Activated CD8-positive, alpha-beta memory T cell treated with anti-CD3 and anti-CD28 coated beads, Interleukin-2, amount 10 ng/mL, durations not matched to agents 7 days and 5 days (primary cell): Measurements from ENCODE around the gene TERT. TPM values are rescaled to one million over a fixed set of nuclear protein-coding genes. Genes with fewer than 3 reads are reported as not detected.
"Not testable (repeated sequence)": the region's sequence is repeated elsewhere in the genome, so short reads cannot be mapped to it uniquely, and the experiment has no call there.

Experiments used
- ATAC-seq: fragments of 150-1000 bp; cut with Tn5 transposase; one replicate; pipeline ENCODE4 v1.10.0; 2021; ENCODE audit warnings: moderate library complexity
- CTCF ChIA-PET: fragments of 350-600 bp; sonication (Branson Sonifier 250); formaldehyde crosslinking; loops from one replicate; lab custom pipeline; 2021; ENCODE audit warnings: antibody characterized with exemption; lab: Charles Lee
- DNase-seq: peaks from one replicate; pipeline ENCODE4 v3.0.0-alpha.2; 2020
- H3K27ac Mint-ChIP-seq: one replicate; pipeline ENCODE4 v1.8.0; 2021; ENCODE audit warnings: mild to moderate bottlenecking, mixed read lengths
- H3K27me3 Mint-ChIP-seq: one replicate; pipeline ENCODE4 v1.8.0; 2021; ENCODE audit warnings: mixed read lengths
- H3K36me3 Mint-ChIP-seq: one replicate; pipeline ENCODE4 v1.8.0; 2021; ENCODE audit warnings: mild to moderate bottlenecking, mixed read lengths
- H3K4me1 Mint-ChIP-seq: one replicate; pipeline ENCODE4 v1.8.0; 2021; ENCODE audit warnings: mixed read lengths
- H3K4me3 Mint-ChIP-seq: one replicate; pipeline ENCODE4 v1.8.0; 2021; ENCODE audit warnings: mild to moderate bottlenecking, moderate library complexity, mixed read lengths
- H3K9me3 Mint-ChIP-seq: one replicate; pipeline ENCODE4 v1.8.0; 2022; ENCODE audit warnings: low read depth, mixed read lengths
- total RNA-seq, 2 experiments: library from RNA; stranded (reverse); gene quantifications; one replicate each; pipeline ENCODE4 v1.2.3, GENCODE V29; 2021

The TERT gene
- total RNA-seq, 2 experiments from 2014 or later = 0.82 to 1.5 TPM

DNA sequence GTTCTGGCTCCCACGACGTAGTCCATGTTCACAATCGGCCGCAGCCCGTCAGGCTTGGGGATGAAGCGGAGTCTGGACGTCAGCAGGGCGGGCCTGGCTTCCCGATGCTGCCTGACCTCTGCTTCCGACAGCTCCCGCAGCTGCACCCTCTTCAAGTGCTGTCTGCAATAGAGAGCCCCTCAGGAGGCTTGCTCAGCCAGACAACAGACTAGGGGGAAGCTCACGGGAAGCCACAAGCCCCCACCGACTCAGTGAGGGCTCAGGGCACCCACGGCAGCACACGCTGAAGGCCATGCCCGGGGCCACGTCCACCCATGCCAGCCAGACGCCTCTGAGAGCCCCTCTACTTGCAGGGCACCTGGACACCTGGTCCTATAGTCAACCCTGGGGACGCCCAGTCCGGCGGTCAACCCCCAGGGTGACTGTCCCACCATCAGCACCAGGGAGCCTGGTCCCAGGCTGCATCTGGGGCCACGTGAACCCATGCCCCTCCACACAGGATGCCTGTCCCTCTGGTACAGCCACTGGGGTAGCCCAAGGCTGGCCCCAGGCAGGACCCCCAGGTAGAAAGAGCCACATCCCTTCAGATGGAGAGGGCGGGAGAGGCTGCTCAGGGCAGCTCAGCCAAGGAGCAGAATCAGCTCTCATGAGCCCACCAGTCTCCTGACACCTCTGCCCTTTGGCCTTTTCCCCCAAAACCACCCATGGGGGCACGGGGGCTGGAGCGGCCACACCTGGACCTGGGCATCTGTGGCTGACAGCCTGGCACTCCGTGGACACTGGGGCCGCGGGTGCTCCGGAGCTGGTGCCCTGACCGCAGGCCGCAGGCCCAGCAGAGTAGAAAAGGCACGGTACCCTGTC, 14.5 kb downstream of the TERT start:
- no peak for ATAC-seq
- Mint-ChIP-seq H3K27me3 (no peaks in the 10 kb centered on the region), H3K4me3 (no peak overlapping the region), H3K4me1 (no peaks in the 10 kb centered on the region), H3K9me3 (peaks cover 4% of the 10 kb centered on the region), H3K36me3 (no peaks in the 10 kb centered on the region), H3K27ac (no peak overlapping the region)
- no peak for DNase-seq
- CTCF ChIA-PET = no interaction called here

DNA sequence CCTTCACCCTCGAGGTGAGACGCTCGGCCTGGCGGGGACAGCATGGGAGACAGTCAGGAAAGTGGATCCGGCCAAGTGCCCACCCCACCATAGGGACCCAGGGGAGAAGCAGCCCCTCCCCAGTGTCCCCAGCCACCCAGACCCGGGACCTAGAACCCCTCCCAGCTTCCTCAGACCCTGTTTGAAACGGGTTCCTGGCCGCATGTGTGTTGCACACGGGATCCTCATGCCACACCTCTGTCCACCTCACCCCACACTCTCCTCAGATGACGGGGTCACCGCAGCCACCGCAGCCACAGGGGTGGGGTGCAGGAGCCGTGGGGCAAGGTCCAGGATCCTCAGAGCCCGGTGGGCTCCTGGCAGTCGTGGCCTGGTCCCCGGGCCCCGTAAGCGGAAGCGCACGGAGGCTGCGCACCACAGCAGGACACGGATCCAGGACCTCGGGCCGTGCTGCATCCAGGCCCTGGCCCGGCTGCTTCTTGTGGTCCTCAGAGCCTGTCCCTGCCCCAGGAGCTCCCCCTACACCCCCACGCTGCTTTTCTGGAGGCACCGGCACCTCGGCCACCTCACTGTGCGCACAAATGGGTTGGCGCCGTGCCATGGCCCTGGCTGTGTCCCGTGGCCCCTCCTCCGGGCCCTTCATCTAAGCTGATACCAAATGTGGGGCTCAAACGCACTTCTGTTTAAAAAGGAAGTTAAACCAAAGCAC, 15.3 kb downstream of the TERT start:
- Mint-ChIP-seq H3K36me3 (peaks cover 2% of the 10 kb centered on the region), H3K27ac (no peak overlapping the region), H3K4me3 (no peak overlapping the region), H3K27me3 (no peaks in the 10 kb centered on the region), H3K4me1 (no peaks in the 10 kb centered on the region), H3K9me3 (peaks cover 4% of the 10 kb centered on the region)
- no peak for DNase-seq
- CTCF ChIA-PET = no interaction called here
- no peak for ATAC-seq

GRCh38 chr5:1278656-1279442, 16.0 kb downstream of the TERT start:
- Mint-ChIP-seq H3K27me3 (no peaks in the 10 kb centered on the region), H3K4me1 (no peaks in the 10 kb centered on the region), H3K36me3 (peaks cover 2% of the 10 kb centered on the region), H3K27ac (no peak overlapping the region), H3K4me3 (no peak overlapping the region), H3K9me3 (peaks cover 4% of the 10 kb centered on the region)
- ATAC-seq (no peak), DNase-seq (no peak)
- CTCF ChIA-PET = no interaction called here

GRCh38 chr5:1278216-1278615, 16.7 kb downstream of the TERT start:
- no peak overlapping the region for H3K27ac Mint-ChIP-seq
- no peaks in the 10 kb centered on the region for H3K27me3 Mint-ChIP-seq
- H3K9me3 Mint-ChIP-seq = peaks cover 4% of the 10 kb centered on the region
- H3K36me3 Mint-ChIP-seq = peaks cover 2% of the 10 kb centered on the region
- ATAC-seq (no peak), DNase-seq (no peak)
- H3K4me3 Mint-ChIP-seq = no peak overlapping the region
- CTCF ChIA-PET = no interaction called here
- H3K4me1 Mint-ChIP-seq = no peaks in the 10 kb centered on the region

DNA sequence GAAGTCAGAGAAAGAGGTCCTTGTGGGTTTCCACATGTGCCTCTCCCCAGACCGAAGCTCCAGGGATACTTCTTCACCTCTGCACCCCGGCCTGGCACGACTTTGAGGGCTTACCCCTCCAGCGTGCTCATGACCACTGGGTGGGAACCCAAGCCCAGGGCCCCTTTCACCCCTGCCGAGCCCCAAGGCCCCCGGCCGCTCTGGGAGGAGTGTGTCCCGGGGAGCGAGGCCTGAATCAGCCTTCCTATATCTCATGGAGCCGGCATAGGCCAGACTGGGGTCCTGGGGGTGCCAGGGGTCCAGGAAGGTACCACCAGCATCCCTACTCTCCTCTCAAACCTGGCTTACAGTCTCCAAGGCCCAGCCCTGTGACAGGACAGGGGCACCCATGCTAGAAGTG, 17.1 kb downstream of the TERT start:
- Mint-ChIP-seq H3K4me1 (no peaks in the 10 kb centered on the region), H3K36me3 (peaks cover 2% of the 10 kb centered on the region), H3K4me3 (no peak overlapping the region), H3K9me3 (peaks cover 4% of the 10 kb centered on the region), H3K27ac (no peak overlapping the region), H3K27me3 (no peaks in the 10 kb centered on the region)
- CTCF ChIA-PET = no interaction called here
- no peak for ATAC-seq
- DNase-seq = no peak

- Mint-ChIP-seq H3K4me3 (no peak overlapping the region), H3K27me3 (no peaks in the 10 kb centered on the region), H3K27ac (no peak overlapping the region), H3K4me1 (no peaks in the 10 kb centered on the region), H3K9me3 (peaks cover 4% of the 10 kb centered on the region), H3K36me3 (peaks cover 2% of the 10 kb centered on the region)
- no peak for ATAC-seq
- CTCF ChIA-PET = no interaction called here
- DNase-seq = no peak
These were observed 17.5 kb downstream of the TERT start for GRCh38 chr5:1277331-1277730.

- Mint-ChIP-seq H3K4me1 (no peaks in the 10 kb centered on the region), H3K36me3 (peaks cover 2% of the 10 kb centered on the region), H3K27me3 (no peaks in the 10 kb centered on the region), H3K4me3 (no peak overlapping the region), H3K27ac (no peak overlapping the region), H3K9me3 (peaks cover 4% of the 10 kb centered on the region)
- DNase-seq (no peak), ATAC-seq (no peak)
- CTCF ChIA-PET = no interaction called here
These were observed 17.9 kb downstream of the TERT start for GRCh38 chr5:1276930-1277329.

DNA sequence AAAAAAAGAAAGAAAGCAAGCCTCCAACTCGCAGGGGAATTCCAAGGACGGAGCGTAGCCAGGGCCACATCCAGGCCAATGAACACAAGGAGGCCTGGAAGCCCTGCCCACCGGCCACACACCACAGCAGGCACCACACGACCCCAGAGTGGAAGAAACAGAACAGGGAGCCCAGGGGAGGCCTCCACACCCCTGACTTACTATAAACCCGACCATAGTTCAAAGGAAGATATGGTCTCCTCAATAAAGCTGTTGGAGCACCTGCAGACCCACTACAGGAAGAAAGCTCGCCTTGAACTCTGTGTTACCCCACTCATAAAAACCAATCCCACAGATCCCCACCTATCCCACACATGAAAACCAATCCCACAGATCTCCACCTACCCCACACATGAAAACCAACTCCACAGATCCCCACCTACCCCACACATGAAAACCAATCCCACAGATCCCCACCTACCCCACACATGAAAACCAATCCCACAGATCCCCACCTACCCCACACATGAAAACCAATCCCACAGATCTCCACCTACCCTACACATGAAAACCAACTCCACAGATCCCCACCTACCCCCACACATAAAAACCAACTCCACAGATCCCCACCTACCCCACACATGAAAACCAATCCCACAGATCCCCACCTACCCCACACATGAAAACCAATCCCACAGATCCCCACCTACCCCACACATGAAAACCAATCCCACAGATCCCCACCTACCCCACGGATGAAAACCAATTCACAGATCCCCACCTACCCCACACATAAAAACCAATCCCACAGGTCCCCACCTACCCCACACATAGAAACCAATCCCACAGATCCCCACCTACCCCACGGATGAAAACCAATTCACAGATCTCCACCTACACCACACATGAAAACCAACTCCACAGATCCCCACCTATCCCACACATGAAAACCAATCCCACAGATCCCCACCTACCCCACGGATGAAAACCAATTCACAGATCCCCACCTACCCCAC, 19.2 kb downstream of the TERT start:
- H3K27ac Mint-ChIP-seq, ATAC-seq: not testable (repeated sequence)

DNA sequence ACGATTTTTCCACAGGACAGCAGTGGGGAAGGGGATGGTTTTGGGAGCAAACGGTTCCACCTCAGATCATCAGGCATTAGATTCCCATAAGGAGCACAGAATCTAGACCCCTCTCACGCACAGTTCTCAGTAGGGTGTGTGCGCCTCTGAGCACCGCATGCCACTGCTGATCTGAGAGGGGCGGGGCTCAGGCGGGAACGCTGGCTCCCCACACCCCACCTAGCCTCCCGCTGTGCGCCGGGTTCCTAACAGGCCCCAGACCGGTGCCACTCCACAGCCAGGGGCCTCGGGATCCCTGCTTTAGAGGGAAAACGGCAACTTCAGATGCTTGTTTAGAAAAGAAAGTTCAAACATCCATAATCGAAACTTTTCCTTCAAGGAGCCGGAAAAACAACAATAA, 20.4 kb downstream of the TERT start:
- H3K36me3 Mint-ChIP-seq = peaks cover 2% of the 10 kb centered on the region
- no peaks in the 10 kb centered on the region for H3K4me1 Mint-ChIP-seq
- no peak for DNase-seq
- H3K27ac Mint-ChIP-seq = no peak overlapping the region
- no peak for ATAC-seq
- H3K9me3 Mint-ChIP-seq = peaks cover 4% of the 10 kb centered on the region
- CTCF ChIA-PET = no interaction called here
- no peak overlapping the region for H3K4me3 Mint-ChIP-seq
- H3K27me3 Mint-ChIP-seq = peaks cover 3% of the 10 kb centered on the region

More for the DNA sequence above, 19.2 kb downstream of the TERT start:
- H3K27me3 Mint-ChIP-seq, H3K36me3 Mint-ChIP-seq, CTCF ChIA-PET, DNase-seq, H3K4me1 Mint-ChIP-seq, H3K9me3 Mint-ChIP-seq, H3K4me3 Mint-ChIP-seq: not testable (repeated sequence)

DNA sequence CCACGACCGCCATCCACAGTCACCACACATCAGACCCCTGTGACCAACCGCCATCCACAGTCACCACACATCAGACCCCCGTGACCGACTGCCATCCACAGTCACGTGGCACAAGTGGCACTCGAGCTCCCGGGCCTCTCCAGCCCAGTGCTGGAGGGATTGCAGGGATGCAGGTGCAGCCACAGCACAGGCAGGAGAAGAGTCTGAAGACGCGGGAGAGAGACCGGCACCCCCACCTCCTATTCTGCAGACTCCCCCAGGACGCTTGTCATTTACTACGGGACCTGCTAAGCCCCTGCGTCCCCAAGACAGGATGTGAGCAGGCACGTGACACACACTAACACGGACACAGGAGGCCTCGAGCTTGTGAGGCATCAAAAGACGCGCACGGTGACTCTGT, 21.1 kb downstream of the TERT start:
- CTCF ChIA-PET = no interaction called here
- H3K27ac Mint-ChIP-seq = no peak overlapping the region
- peaks cover 4% of the 10 kb centered on the region for H3K27me3 Mint-ChIP-seq
- H3K36me3 Mint-ChIP-seq = peaks cover 2% of the 10 kb centered on the region
- peaks cover 4% of the 10 kb centered on the region for H3K4me1 Mint-ChIP-seq
- no peak overlapping the region for H3K4me3 Mint-ChIP-seq
- DNase-seq (no peak), ATAC-seq (no peak)
- peaks cover 4% of the 10 kb centered on the region for H3K9me3 Mint-ChIP-seq

DNA sequence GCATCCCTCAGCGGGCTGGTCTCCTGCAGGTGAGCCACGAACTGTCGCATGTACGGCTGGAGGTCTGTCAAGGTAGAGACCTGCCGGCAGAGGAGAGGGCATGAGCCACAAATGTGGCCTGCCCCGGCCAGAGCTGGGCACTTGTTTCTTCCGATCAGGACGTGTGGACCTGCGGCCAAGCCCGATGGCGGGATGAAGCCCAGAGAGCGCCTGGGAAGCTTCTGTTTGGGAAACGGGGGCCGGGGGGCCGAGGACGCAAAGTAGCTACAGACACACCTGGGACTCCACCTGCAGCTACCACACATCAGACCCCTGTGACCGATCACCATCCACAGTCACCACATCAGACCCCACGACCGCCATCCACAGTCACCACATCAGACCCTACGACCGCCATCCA, 22.7 kb downstream of the TERT start:
- H3K27ac Mint-ChIP-seq = no peak overlapping the region
- no peak overlapping the region for H3K4me3 Mint-ChIP-seq
- peaks cover 9% of the 10 kb centered on the region for H3K27me3 Mint-ChIP-seq
- H3K36me3 Mint-ChIP-seq = peaks cover 2% of the 10 kb centered on the region
- H3K9me3 Mint-ChIP-seq = no peaks in the 10 kb centered on the region
- ATAC-seq (no peak), DNase-seq (no peak)
- H3K4me1 Mint-ChIP-seq = peaks cover 8% of the 10 kb centered on the region
- CTCF ChIA-PET = no interaction called here

DNA sequence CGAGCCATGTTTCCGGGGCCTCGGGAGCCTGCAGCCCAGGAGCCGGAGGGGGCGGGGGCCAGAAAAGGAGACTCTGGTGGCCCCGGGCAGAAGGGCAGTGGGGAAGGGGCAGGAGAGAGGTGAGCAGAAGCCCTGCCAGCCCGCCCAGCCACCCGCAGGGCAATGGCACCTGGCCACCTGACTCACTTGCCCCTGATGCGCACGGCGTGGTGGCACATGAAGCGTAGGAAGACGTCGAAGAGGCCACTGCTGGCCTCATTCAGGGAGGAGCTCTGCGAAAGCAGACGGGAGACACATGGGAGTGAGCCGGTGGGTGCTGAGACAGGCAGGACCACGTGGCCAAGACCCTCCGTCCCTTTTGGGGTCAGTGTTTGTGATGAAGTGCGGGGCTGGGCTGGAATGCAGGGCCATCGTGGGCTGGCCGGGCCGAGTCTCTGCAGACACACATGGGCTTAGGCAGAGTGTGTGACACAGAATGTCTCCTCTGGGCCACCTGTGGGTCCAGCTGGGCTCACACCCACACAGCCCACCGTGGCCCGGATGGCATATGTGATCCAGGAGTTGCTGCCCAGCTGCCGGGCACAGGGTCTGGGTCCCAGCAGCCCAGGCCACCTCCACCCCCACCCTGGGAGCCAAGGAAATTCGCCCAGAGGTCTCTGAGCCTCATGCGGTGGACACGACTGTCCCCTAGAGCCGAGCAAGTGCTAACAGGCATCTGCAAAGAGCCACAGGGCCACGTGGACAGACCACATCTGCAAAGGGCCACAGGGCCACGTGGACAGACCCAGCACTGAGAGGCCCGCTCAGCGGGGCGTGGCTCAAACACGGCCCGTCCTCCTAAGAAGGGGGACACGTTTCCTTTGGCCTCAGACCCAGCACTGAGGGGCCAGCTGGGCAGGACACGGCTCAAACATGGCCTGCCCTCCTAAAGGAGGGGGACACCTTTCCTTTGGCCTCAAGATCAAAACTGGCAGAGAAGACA, 23.6 kb downstream of the TERT start:
- ATAC-seq (no peak), DNase-seq (no peak)
- Mint-ChIP-seq H3K27me3 (peaks cover 14% of the 10 kb centered on the region), H3K4me1 (peaks cover 8% of the 10 kb centered on the region), H3K27ac (no peak overlapping the region), H3K36me3 (peaks cover 2% of the 10 kb centered on the region), H3K4me3 (no peak overlapping the region), H3K9me3 (no peaks in the 10 kb centered on the region)
- CTCF ChIA-PET = no interaction called here
